T-helper 2 cell treated with Interferon-gamma antibody and Interleukin-4, amounts not matched to agents 5 μg/mL and 100 μg/mL, for 36 hours (primary cell): ENCODE measurements around the gene HEXA.
"Not testable (repeated sequence)": the region's sequence is repeated elsewhere in the genome, so short reads cannot be mapped to it uniquely, and the experiment has no call there.

ENCODE experiments used
- DNase-seq: peaks from one replicate; pipeline ENCODE4 v3.0.0; 2021; ENCODE audit warnings: low spot score
- H3K27ac Mint-ChIP-seq: one replicate; pipeline ENCODE4 v1.8.0; 2021; ENCODE audit warnings: mild to moderate bottlenecking, mixed read lengths
- H3K27me3 Mint-ChIP-seq: one replicate; pipeline ENCODE4 v1.8.0; 2021; ENCODE audit warnings: low read depth, mixed read lengths
- H3K36me3 Mint-ChIP-seq: one replicate; pipeline ENCODE4 v1.8.0; 2021; ENCODE audit warnings: low read depth, mixed read lengths
- H3K4me1 Mint-ChIP-seq: one replicate; pipeline ENCODE4 v1.8.0; 2021; ENCODE audit warnings: low read depth, mixed read lengths
- H3K4me3 Mint-ChIP-seq: one replicate; pipeline ENCODE4 v1.8.0; 2022; ENCODE audit warnings: mild to moderate bottlenecking, moderate library complexity, mixed read lengths
- H3K9me3 Mint-ChIP-seq: one replicate; pipeline ENCODE4 v1.8.0; 2021; ENCODE audit warnings: mixed read lengths

Gene HEXA

GRCh38 chr15:72375846-72376581 is at the start of gene HEXA:
Gene HEXA, minus strand, starts transcription at chr15:72376014. Its CDS starts 42 bp downstream, at chr15:72375972.
- Mint-ChIP-seq H3K4me1 (peaks cover 31% of the 10 kb centered on the region), H3K4me3 (peak within 1 kb of the TSS; percentile 97)

DNA sequence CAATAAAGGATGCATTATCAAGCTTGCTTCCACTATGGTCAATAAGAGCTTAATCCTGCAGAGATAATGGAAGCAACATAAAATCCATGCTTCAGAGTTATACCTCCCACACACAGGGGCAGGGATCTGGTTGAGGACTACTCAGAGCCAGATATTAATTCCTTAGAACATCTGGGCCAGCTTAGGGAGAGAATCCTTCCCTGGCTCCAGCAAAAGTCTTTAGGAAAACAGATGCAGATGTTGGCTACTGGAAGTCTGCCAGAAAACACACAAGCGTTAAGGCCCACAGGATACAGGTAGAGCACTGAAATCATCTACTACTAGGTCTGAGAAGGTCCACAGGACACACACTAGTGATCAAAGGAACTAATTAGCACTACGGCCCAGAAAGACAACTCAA is 47.4 kb upstream of the HEXA start:
- H3K27ac Mint-ChIP-seq, result no peak overlapping the region
- H3K36me3 Mint-ChIP-seq, result no peaks in the 10 kb centered on the region
- H3K4me3 Mint-ChIP-seq, result no peak overlapping the region
- no peak for DNase-seq
- peaks cover 16% of the 10 kb centered on the region for H3K27me3 Mint-ChIP-seq
- H3K9me3 Mint-ChIP-seq, result peaks cover 15% of the 10 kb centered on the region
- peaks cover 2% of the 10 kb centered on the region for H3K4me1 Mint-ChIP-seq

More at GRCh38 chr15:72375846-72376581, at the start of gene HEXA:
- DNase-seq, result peak; percentile 95
- H3K36me3 Mint-ChIP-seq, result peaks cover 9% of the 10 kb centered on the region
- no peaks in the 10 kb centered on the region for H3K9me3 Mint-ChIP-seq
- H3K27me3 Mint-ChIP-seq, result no peaks in the 10 kb centered on the region
- peak within 1 kb of the TSS; percentile 98 for H3K27ac Mint-ChIP-seq

GRCh38 chr15:72421484-72421883 is 45.7 kb upstream of the HEXA start:
- no peaks in the 10 kb centered on the region for H3K36me3 Mint-ChIP-seq
- H3K27ac Mint-ChIP-seq, result no peak overlapping the region
- peaks cover 11% of the 10 kb centered on the region for H3K9me3 Mint-ChIP-seq
- DNase-seq, result no peak
- H3K27me3 Mint-ChIP-seq, result peaks cover 10% of the 10 kb centered on the region
- H3K4me1 Mint-ChIP-seq, result peaks cover 2% of the 10 kb centered on the region
- H3K4me3 Mint-ChIP-seq, result no peak overlapping the region

- Mint-ChIP-seq H3K4me1 (peaks cover 2% of the 10 kb centered on the region), H3K27ac (no peak overlapping the region), H3K36me3 (no peaks in the 10 kb centered on the region), H3K4me3 (no peak overlapping the region), H3K9me3 (peaks cover 7% of the 10 kb centered on the region), H3K27me3 (peaks cover 9% of the 10 kb centered on the region)
- no peak for DNase-seq
Observed at GRCh38 chr15:72420576-72420975, 44.8 kb upstream of the HEXA start.

DNA sequence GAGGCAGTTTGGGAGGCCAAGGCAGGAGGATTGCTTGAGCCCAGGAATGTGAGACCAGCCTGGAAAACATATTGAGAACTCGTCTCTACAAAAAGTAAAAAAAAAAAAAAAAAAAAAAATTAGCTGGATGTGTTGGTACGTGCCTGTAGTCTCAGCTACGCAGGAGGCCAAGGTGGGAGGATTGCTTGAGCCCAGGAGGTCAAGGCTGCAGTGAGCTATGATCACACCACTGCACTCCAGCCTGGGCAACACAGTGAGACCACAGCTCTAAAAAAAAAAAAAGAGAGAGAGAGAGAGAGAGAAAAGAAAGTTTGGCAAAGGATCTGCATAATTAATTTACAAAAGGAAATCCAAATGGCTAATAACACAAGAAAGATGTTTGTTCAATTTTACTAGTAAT is 44.0 kb upstream of the HEXA start:
- H3K27me3 Mint-ChIP-seq, result peaks cover 11% of the 10 kb centered on the region
- not testable (repeated sequence) for DNase-seq, H3K4me3 Mint-ChIP-seq, H3K4me1 Mint-ChIP-seq, H3K27ac Mint-ChIP-seq, H3K9me3 Mint-ChIP-seq, H3K36me3 Mint-ChIP-seq

DNA sequence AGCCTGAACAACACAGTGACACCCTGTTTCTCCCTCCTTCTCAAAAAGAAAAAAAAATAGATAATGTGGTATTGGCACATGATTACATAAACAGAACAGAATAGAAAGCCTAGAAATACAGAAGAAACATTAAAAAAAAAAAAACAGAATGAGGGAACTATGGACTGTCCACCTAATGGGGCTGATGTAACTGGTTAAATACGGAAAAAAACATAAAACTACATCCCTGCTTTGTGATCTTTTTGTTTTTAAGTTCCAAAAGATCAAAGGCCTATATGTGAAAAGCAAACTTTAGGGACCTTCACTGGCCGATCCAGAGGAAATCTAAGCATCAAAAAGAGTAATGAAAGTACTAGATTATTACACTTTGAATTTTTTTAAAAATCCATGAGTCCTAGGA is 39.5 kb upstream of the HEXA start:
- Mint-ChIP-seq H3K9me3 (no peaks in the 10 kb centered on the region), H3K4me3 (no peak overlapping the region), H3K4me1 (no peaks in the 10 kb centered on the region), H3K36me3 (no peaks in the 10 kb centered on the region), H3K27me3 (peaks cover 8% of the 10 kb centered on the region), H3K27ac (no peak overlapping the region)
- DNase-seq, result no peak

GRCh38 chr15:72413337-72413736 is 37.5 kb upstream of the HEXA start:
- DNase-seq, H3K27ac Mint-ChIP-seq, H3K4me1 Mint-ChIP-seq, H3K4me3 Mint-ChIP-seq, H3K9me3 Mint-ChIP-seq, H3K36me3 Mint-ChIP-seq, H3K27me3 Mint-ChIP-seq: not testable (repeated sequence)

- Mint-ChIP-seq H3K36me3 (no peaks in the 10 kb centered on the region), H3K4me3 (no peak overlapping the region), H3K27ac (no peak overlapping the region), H3K27me3 (peaks cover 8% of the 10 kb centered on the region), H3K4me1 (no peaks in the 10 kb centered on the region), H3K9me3 (no peaks in the 10 kb centered on the region)
- DNase-seq, result no peak
Observed at GRCh38 chr15:72411544-72411943, 35.7 kb upstream of the HEXA start.

GRCh38 chr15:72411111-72411510 is 35.3 kb upstream of the HEXA start:
- H3K27me3 Mint-ChIP-seq, result peaks cover 11% of the 10 kb centered on the region
- H3K27ac Mint-ChIP-seq, result no peak overlapping the region
- no peaks in the 10 kb centered on the region for H3K36me3 Mint-ChIP-seq
- H3K9me3 Mint-ChIP-seq, result no peaks in the 10 kb centered on the region
- no peak overlapping the region for H3K4me3 Mint-ChIP-seq
- no peak for DNase-seq
- H3K4me1 Mint-ChIP-seq, result no peaks in the 10 kb centered on the region

GRCh38 chr15:72406936-72407335 is 31.1 kb upstream of the HEXA start:
- Mint-ChIP-seq H3K36me3 (no peaks in the 10 kb centered on the region), H3K27ac (no peak overlapping the region), H3K27me3 (peaks cover 27% of the 10 kb centered on the region), H3K9me3 (no peaks in the 10 kb centered on the region), H3K4me3 (no peak overlapping the region), H3K4me1 (no peaks in the 10 kb centered on the region)
- DNase-seq, result no peak

GRCh38 chr15:72404841-72405240 is 29.0 kb upstream of the HEXA start:
- Mint-ChIP-seq H3K36me3 (no peaks in the 10 kb centered on the region), H3K9me3 (no peaks in the 10 kb centered on the region), H3K4me3 (no peak overlapping the region), H3K27ac (no peak overlapping the region), H3K4me1 (no peaks in the 10 kb centered on the region), H3K27me3 (peaks cover 25% of the 10 kb centered on the region)
- no peak for DNase-seq

DNA sequence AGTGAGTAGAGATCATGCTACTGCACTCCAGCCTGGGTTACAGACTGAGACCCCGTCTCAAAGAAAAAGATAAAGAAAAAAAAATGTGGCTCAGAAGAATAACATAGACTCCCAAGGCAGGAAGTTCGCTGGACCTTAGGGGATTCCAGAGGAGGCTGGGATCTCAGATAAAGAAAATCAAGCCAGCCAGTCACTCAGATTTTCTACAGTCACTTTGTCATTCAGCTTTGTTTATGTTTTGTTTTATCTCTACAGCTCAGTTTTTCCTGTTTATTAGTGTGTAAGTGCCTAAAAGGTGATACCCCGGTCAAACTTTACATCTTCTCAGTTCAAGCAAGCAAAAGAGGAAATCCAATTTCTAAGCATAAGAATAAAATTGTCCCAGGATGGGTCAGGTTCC is 28.5 kb upstream of the HEXA start:
- DNase-seq, result no peak
- Mint-ChIP-seq H3K4me1 (no peaks in the 10 kb centered on the region), H3K27me3 (peaks cover 27% of the 10 kb centered on the region), H3K9me3 (no peaks in the 10 kb centered on the region), H3K4me3 (no peak overlapping the region), H3K36me3 (no peaks in the 10 kb centered on the region), H3K27ac (no peak overlapping the region)

DNA sequence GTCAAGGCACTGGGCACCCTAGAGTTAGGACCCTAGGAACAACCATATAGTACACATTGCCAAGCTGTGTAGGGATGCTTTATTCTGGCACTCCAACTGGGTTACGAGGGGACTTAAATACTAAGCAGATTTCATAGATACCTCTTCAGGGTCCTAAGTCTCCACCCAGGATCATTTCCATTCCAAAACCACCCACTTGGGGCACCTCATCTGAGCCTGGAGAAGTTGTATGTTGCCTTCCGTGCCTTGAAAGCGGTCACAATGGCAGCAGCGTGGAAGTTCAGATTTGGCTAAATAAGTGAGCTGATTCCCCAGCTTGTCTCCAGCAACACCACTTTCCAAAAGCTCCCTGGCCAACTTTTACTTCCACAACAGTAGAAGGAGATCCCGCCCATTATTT is 26.9 kb upstream of the HEXA start:
- H3K27me3 Mint-ChIP-seq, result peaks cover 29% of the 10 kb centered on the region

DNA sequence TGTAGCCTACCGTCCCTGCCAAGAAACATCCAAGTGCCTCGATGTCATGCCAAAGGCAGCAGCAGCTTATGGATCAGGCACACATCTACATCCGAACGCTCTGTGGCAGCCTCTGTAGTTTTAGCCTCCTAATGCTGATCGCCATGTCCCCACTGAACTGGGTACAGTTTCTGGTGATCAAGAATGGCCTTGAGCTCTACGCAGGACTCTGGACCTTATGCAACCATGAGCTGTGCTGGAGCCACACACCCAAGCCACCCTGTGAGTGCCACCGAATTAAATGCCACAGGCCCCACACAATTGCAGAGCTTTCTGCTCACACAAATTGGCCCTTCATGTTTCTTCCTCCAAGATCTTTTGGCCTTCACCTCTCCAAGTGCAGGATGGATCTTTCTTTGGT is 22.8 kb upstream of the HEXA start:
- Mint-ChIP-seq H3K36me3 (no peaks in the 10 kb centered on the region), H3K4me3 (no peak overlapping the region), H3K4me1 (no peaks in the 10 kb centered on the region), H3K27me3 (peaks cover 17% of the 10 kb centered on the region), H3K27ac (no peak overlapping the region), H3K9me3 (no peaks in the 10 kb centered on the region)
- no peak for DNase-seq

More for the DNA sequence above, 26.9 kb upstream of the HEXA start:
- Mint-ChIP-seq H3K36me3 (no peaks in the 10 kb centered on the region), H3K9me3 (no peaks in the 10 kb centered on the region), H3K4me1 (no peaks in the 10 kb centered on the region), H3K27ac (no peak overlapping the region), H3K4me3 (no peak overlapping the region)
- DNase-seq, result no peak
